GM21526 (cell line): ENCODE results near the gene PIGV.

Source experiments
- ATAC-seq: cut with Tn5 transposase; IDR thresholded peaks from one replicate; pipeline ENCODE4 v1.9.1; 2021; ENCODE audit warnings: moderate library complexity; ENCODE audit not compliant: unreplicated experiment, low FRiP score

PIGV gene

GRCh38 chr1:26771643-26772321 is 16.0 kb upstream of the PIGV start:
- ATAC-seq, result no peak

DNA sequence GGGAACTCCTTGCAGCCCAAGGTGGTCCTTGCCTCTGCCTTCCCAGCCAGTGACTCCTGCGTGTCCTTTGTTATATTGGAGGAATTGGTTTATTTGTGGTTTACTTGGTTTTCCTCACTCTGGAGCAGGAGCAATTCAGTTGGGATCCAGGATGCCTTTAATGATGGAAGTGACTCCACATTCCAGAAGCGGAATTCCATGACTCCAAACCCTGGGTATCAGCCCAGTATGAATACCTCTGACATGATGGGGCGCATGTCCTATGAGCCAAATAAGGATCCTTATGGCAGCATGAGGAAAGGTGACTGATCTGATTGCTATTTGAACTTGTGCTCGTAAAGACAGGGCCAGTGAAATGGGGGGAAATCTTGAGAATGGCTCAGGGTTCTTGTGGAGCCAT is 15.1 kb upstream of the PIGV start:
- ATAC-seq, result no peak

- ATAC-seq, result no peak
Measured at GRCh38 chr1:26774462-26774861, 13.3 kb upstream of the PIGV start.

GRCh38 chr1:26775666-26776065 is 12.1 kb upstream of the PIGV start:
- no peak for ATAC-seq

DNA sequence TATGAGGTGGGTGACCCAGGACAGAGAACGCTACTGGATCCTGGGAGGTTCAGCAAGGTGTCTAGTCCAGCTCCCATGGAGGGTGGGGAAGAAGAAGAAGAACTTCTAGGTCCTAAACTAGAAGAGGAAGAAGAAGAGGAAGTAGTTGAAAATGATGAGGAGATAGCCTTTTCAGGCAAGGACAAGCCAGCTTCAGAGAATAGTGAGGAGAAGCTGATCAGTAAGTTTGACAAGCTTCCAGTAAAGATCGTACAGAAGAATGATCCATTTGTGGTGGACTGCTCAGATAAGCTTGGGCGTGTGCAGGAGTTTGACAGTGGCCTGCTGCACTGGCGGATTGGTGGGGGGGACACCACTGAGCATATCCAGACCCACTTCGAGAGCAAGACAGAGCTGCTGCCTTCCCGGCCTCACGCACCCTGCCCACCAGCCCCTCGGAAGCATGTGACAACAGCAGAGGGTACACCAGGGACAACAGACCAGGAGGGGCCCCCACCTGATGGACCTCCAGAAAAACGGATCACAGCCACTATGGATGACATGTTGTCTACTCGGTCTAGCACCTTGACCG is 8.6 kb upstream of the PIGV start:
- ATAC-seq, result no peak

GRCh38 chr1:26780344-26780957 is 7.3 kb upstream of the PIGV start:
- no peak for ATAC-seq

DNA sequence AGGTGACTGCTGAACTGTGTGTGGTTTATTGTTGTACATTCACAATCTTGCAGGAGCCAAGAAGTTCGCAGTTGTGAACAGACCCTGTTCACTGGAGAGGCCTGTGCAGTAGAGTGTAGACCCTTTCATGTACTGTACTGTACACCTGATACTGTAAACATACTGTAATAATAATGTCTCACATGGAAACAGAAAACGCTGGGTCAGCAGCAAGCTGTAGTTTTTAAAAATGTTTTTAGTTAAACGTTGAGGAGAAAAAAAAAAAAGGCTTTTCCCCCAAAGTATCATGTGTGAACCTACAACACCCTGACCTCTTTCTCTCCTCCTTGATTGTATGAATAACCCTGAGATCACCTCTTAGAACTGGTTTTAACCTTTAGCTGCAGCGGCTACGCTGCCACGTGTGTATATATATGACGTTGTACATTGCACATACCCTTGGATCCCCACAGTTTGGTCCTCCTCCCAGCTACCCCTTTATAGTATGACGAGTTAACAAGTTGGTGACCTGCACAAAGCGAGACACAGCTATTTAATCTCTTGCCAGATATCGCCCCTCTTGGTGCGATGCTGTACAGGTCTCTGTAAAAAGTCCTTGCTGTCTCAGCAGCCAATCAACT is 6.4 kb upstream of the PIGV start:
- ATAC-seq, result no peak

DNA sequence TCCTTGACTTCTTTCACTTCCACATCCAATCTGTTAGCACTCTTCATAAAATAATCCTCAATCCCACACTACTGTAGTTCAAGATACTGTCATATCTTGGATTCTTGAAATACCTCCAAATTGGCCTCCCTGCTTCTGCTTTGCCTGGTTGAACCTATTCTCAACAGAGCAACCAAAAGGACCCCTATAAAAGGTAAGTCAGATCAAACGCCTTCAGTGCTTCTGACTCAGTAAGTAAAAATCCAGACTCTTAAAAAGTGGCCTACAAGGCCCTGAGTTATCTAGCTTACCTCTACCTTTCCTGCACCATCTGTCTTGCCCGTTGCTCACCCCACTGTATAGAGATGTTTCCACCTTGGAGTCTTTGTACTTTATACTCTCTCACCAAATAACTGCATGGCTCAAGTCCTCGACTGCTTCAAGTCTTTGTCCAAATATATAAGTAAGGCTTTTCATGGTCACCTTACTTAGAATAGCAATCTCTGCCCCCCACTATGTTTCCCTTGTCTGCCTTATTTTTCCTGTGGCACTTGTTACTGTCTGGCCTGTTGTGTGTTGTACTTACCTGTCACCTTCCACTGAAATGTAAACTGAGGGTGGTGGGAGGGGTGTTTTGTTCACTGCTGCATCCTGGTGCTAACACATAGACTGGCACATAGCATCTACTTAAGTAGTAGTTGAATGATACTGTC is 5.1 kb upstream of the PIGV start:
- ATAC-seq, result no peak

DNA sequence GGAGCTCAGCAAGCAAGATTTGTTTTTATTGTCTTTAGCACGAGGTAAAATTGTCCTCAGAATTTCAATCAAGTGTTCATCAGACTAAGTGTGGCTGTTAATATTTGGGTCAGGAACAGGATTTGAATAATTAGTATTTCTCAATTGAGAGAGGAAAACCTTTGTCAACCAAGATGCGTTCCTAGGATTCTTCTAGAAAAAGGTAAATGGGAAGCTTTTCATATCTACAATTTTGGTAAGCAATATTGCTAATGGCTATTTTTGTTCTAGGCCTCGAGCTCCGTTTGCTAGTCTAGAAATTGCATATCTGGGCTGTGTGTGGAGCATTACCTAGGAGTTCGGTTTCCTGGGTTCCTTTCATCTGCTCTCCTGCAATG is 4.1 kb upstream of the PIGV start:
- ATAC-seq, result no peak

GRCh38 chr1:26784023-26784871 is 3.5 kb upstream of the PIGV start:
- no peak for ATAC-seq

DNA sequence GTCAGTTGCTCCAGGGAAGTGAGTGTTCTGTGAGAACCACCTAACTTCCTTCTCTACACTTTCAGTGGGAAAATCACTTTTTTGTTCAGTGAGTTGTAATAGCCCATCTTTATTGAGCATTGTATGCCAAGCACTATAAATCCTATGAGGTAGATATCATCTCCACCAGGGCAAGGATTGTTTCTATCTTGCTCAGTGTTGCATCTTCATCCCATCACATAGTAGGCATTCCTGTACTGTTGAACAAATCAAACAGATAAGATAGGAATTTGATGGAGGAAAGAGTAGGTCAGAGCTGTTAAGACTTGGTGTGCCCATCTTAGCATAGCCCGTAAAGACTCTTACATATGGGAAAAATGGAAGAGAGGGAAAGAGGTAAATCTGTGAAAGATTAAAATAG is 2.9 kb upstream of the PIGV start:
- no peak for ATAC-seq

- no peak for ATAC-seq
Measured at GRCh38 chr1:26785611-26786436, 1.9 kb upstream of the PIGV start.

DNA sequence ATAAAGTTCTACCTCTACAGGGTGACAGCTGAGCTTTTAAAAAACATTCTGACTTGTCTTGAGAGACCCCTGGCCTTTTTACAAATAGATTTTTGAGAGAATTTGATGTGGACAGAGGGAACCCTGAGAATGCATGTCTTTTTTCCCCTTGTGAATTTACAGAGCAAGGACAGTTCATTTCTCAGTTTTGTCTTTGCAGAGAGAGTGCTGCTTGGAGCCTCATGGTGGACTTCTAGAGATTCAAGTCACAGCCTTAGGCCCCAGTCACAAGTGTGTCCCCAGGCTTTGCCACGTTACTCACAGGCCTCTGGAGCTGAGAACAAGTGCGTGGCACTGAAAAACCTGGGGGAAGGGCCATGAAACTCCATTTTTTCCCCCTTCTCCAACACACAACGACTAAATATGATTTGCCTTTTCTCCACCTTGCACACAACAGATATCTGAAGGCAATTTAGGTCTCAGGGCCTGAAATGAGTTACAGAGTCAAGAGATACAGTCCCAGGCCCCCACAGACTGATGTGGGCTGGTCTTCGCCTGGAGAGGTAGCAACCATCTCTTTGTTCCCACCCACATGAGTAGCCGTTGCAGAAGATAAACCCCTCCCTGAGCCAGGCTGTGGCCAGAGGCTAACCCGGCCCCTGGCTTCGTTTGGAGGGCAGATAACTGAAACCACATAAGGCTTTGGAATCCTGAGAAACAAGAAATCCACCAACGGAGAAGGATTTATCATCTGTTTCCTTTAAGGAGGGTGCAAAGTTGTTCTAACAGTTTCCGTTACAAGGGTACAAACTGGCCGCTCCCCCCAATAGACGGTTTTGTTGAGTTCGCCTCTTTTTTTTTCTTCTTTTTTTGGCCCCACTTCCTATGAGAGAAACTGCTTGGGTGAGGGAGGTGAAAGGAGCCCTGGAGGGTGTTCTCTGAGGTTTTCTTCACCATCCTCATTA is 1.0 kb upstream of the PIGV start:
- ATAC-seq, result no peak

DNA sequence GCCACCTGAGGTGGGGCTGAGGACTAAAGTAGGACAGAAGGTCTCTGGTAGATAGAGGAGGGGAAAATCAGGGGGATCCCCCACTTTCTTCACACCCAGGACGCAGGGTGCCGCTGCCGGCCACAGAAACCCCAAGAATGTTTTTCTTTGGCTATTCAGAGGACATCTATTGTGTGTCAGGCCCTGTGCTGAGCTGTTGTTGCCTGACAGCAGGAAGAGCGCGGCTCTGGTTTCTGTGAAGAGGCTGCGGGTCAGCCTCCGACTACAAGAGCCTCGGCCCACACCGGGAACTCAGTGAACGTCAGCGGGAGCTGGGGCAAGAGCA is 407 bp upstream of the PIGV start:
- peak; percentile 24 for ATAC-seq

GRCh38 chr1:26788515-26788785 is 700 bp downstream of the PIGV start:
- no peak for ATAC-seq

DNA sequence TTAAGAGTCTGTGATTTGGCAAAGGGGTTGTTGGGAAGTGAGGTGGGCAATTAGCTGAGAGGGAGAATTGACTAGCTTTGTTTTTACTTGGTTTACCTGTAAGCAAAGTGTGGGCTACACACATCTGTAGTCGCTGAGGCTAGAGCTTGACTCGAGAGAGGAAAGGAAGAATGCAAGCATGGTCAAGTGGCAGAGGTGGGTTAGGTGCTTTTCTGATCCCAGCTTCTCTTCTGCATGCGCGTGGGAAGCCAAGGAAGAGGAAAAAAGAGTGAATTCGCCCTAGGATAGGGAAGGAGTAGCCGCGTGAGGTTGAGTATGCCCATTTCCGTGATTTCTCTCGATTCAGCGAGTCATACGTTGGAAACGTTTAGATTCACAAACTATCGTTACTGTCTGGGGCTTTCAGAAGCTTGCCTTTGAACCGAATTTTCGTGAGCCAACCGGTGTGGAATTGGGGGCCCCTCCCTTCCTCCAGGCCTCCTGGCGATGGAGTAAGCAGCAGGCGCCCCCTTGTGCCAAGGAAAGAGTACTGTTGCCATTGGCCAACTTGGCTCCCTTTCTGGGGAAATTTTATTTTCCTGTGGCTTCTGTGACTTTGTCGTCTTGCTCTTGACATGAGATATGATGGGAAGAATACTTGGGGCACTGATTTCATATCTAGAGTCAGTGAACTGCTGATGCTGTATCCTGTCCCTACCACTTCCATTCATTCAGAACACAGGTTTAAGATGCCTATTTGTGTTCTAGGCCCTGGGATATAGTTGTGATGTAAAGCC is 1.3 kb downstream of the PIGV start:
- no peak for ATAC-seq

DNA sequence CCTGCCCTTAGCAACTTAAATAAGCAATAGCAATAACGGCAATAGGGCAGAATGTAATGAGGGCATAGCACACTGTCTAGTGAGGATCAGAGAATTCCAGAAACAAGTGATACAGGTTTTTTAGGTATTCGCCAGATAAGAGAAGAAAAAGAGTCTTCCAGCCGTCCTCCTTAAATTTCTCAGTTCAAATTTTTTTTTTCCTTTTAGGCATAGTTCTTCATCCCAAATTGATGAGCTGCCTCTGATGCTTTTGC is 1.8 kb downstream of the PIGV start:
- no peak for ATAC-seq

DNA sequence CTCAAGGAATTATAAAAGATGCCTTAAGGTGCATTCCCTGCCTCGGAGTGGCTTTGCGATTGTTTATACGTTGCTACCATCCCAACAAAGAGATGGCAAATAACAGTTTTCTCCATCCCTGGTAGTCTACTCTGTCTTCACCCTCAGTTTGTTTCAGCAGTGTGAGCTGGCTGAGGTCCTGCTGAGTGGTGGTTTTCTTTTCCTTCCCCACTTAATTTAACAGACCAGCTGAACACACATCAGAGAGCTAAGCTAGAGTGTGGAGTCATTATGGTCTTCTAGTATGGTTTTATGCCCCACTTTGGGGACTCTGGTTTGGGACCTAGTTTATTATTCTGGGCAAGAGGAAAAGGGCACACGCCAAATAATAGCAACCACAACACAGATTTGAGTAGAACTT is 2.2 kb downstream of the PIGV start:
- ATAC-seq, result no peak
